K562 (cell line): ENCODE data around the gene SMOC2. TPM values are rescaled to one million over a fixed set of nuclear protein-coding genes. Genes with fewer than 3 reads are reported as not detected.

Source experiments
- ATAC-seq: fragments of 200-7000 bp; cut with Tn5 transposase; 3 replicates; pipeline ENCODE4 v1.9.1; 2020; ENCODE audit warnings: moderate library complexity
- BruUV-seq: library from RNA; stranded (reverse); fragments of 400-500 nt; replicated peaks from 2 replicates; lab custom pipeline; 2021; lab: Mats Ljungman, UMichigan
- CTCF ChIA-PET: fragments of 300-600 bp; formaldehyde crosslinking; extraction: SDS; loops from one replicate; lab custom pipeline; 2021; ENCODE audit warnings: low intra/inter-chr PET ratio; lab: Yijun Ruan, JAX
- POLR2A ChIA-PET: fragments of 300-600, 350-650 bp; sonication (Branson Sonifier 250); formaldehyde crosslinking; extraction: SDS; loops from one replicate; lab custom pipeline; 2021; ENCODE audit warnings: antibody characterized with exemption, inconsistent platforms; lab: Yijun Ruan, JAX
- DNase-seq, 4 experiments: peaks; one replicate each; pipeline versions ENCODE4 v3.0.0 to v3.0.0-alpha.2; 2011 to 2018; ENCODE audit warnings: low spot score in 3 of 4, mixed read lengths in 3 of 4; ENCODE audit errors: extremely low read depth in 1 of 4
- FAIRE-seq: peaks from 2 replicates; lab custom pipeline; 2011; peaks lifted over from hg19 to GRCh38; lab: Jason Lieb, UNC
- H2AFZ ChIP-seq: 2 replicates; pipeline ENCODE4 v1.6.0; 2011; ENCODE audit warnings: low read depth, low read length, control low read depth, inconsistent platforms
- H3K27ac ChIP-seq: fragments of 200-600 bp; 3 replicates; pipeline ENCODE4 v1.8.0; 2011; ENCODE audit warnings: low read depth, mild to moderate bottlenecking, control low read depth, inconsistent platforms, low read length, moderate library complexity, mixed read lengths; ENCODE audit errors: extremely low read depth
- H3K27me3 ChIP-seq, 2 experiments: fragments of 300-600 bp in 1 of 2; 2 replicates in 1 of 2; 3 replicates in 1 of 2; pipeline versions ENCODE4 v1.6.0 to v1.8.0; 2011; ENCODE audit warnings: inconsistent platforms in 2 of 2, low read length in 2 of 2, mild to moderate bottlenecking in 1 of 2, mixed read lengths in 1 of 2, moderate library complexity in 1 of 2; ENCODE audit not compliant: control insufficient read depth in 2 of 2, insufficient read depth in 2 of 2
- H3K36me3 ChIP-seq: fragments of 300-600 bp; 3 replicates; pipeline ENCODE4 v1.8.0; 2011; ENCODE audit warnings: mild to moderate bottlenecking, low read length, inconsistent platforms; ENCODE audit not compliant: control insufficient read depth, insufficient read depth
- H3K4me1 ChIP-seq, 2 experiments: fragments of 200-600 bp in 1 of 2; replicated peaks in 1 of 2; 2 replicates in 1 of 2; 3 replicates in 1 of 2; pipeline versions ENCODE4 v1.5.1 to v1.8.0; 2011; ENCODE audit warnings: inconsistent platforms in 2 of 2, low read length in 2 of 2, mild to moderate bottlenecking in 1 of 2, mixed read lengths in 1 of 2, moderate library complexity in 1 of 2; ENCODE audit not compliant: control insufficient read depth in 2 of 2, insufficient read depth in 2 of 2
- H3K4me2 ChIP-seq: 2 replicates; pipeline ENCODE4 v1.6.1; 2011; ENCODE audit warnings: low read length, control low read depth, inconsistent platforms, mixed read lengths; ENCODE audit not compliant: insufficient read depth
- H3K4me3 ChIP-seq: fragments of 200-600 bp; sonication (generic), shearing (Covaris generic); 2 replicates; pipeline ENCODE4 v1.5.1; 2016; ENCODE audit warnings: control low read depth, inconsistent platforms
- H3K79me2 ChIP-seq: fragments of 200-600 bp; 3 replicates; pipeline ENCODE4 v1.8.0; 2011; ENCODE audit warnings: low read length, inconsistent platforms; ENCODE audit not compliant: control insufficient read depth, insufficient read depth
- H3K9ac ChIP-seq, 2 experiments: 2 replicates each; pipeline versions ENCODE4 v1.6.0 to v1.6.1; 2011; ENCODE audit warnings: low read depth in 2 of 2, low read length in 2 of 2, control low read depth in 1 of 2, inconsistent platforms in 1 of 2, mild to moderate bottlenecking in 1 of 2, mixed read lengths in 1 of 2; ENCODE audit not compliant: insufficient read depth in 1 of 2
- H3K9me1 ChIP-seq: one replicate; pipeline ENCODE4 v1.6.0; 2011; ENCODE audit warnings: inconsistent platforms, mild to moderate bottlenecking, low read length, moderate library complexity; ENCODE audit not compliant: control insufficient read depth, insufficient read depth
- H3K9me3 ChIP-seq: replicated peaks from 2 replicates; pipeline ENCODE4 v1.5.1; 2011; ENCODE audit warnings: low read depth, low read length, inconsistent platforms; ENCODE audit not compliant: control insufficient read depth, insufficient read depth
- H4K20me1 ChIP-seq: replicated peaks from 2 replicates; pipeline ENCODE4 v1.6.1; 2011; ENCODE audit warnings: low read length, inconsistent platforms, mixed read lengths; ENCODE audit not compliant: control insufficient read depth, insufficient read depth
- CXXC5 ChIP-seq: fragments of 250-450 bp; sonication (Bioruptor Pico); IDR thresholded peaks from 2 replicates; pipeline ENCODE4 v1.8.0; 2022; ENCODE audit warnings: inconsistent platforms, mild to moderate bottlenecking, moderate library complexity
- EHMT2 ChIP-seq: fragments of 450-650 bp; IDR thresholded peaks from 2 replicates; pipeline ENCODE4 v1.6.1; 2018; ENCODE audit warnings: antibody characterized with exemption
- JUN ChIP-seq, 2 experiments: sonication (generic) in 1 of 2; formaldehyde crosslinking in 1 of 2; IDR thresholded peaks; 2 replicates each; pipeline versions ENCODE4 v1.6.1 to v1.8.0; 2012 to 2022; ENCODE audit warnings: borderline replicate concordance in 2 of 2, mild to moderate bottlenecking in 2 of 2, improper control_type of control experiment in 1 of 2, low read depth in 1 of 2, low read length in 1 of 2, missing genetic modification reagents in 1 of 2
- MTA2 ChIP-seq: fragments of 450-650 bp; IDR thresholded peaks from 2 replicates; pipeline ENCODE4 v1.6.1; 2016; ENCODE audit warnings: low read depth
- SP2 ChIP-seq: IDR thresholded peaks from 2 replicates; pipeline ENCODE4 v1.6.1; 2011; ENCODE audit warnings: mild to moderate bottlenecking, low read depth, low read length, moderate library complexity; ENCODE audit not compliant: poor library complexity, severe bottlenecking; ENCODE audit errors: extremely low read depth
- WGBS: fragments of 100-300 bp; shearing (Covaris generic); methylation state at CpG from one replicate; pipeline ENCODE4 v1.1.6; 2016; ENCODE audit warnings: low coverage, mixed read lengths; ENCODE audit not compliant: insufficient coverage; ENCODE audit errors: missing lambda C conversion rate; 5-methylcytosine and 5-hydroxymethylcytosine counted together
- in situ Hi-C: fragments of 300-500 bp; cut with MboI; formaldehyde crosslinking; loops from 4 replicates; pipeline ENCODE4 v1.15.0; 2018; ENCODE audit warnings: inconsistent platforms, mixed read lengths
- intact Hi-C: fragments of 100-400 bp; cut with micrococcal nuclease; formaldehyde crosslinking; loops from 2 replicates; pipeline ENCODE4 v1.14.2; 2022
- polyA plus RNA-seq, 8 experiments: library from polyadenylated mRNA; depleted of rRNA in 4 of 8; stranded (reverse) in 5 of 8; unstranded in 3 of 8; fragments of >200 nt; fragmentation: Nextera tagmentation in 2 of 8; fragmentation: Illumina TruSeq in 1 of 8; extraction: Ambion mirVana in 2 of 8; extraction: Trizol in 1 of 8; gene quantifications; 2 replicates each; pipeline versions ENCODE4 v1.2.1 to v1.2.3, GENCODE V29; 2011 to 2014; ENCODE audit warnings: inconsistent platforms in 1 of 8, missing spikeins in 1 of 8
- total RNA-seq, 7 experiments: library from RNA; depleted of rRNA in 6 of 7; stranded (reverse); fragments of >200 nt in 6 of 7; fragmentation: Illumina TruSeq in 2 of 7; extraction: Trizol in 2 of 7; gene quantifications; 2 replicates each; pipeline versions ENCODE4 v1.2.1 to v1.2.3, GENCODE V29; 2011 to 2021; ENCODE audit warnings: low replicate concordance in 1 of 7
- TF ChIP-seq, protein P1 (sequence below): fragments of 250-450 bp; sonication (Bioruptor Pico); IDR thresholded peaks from 2 replicates; pipeline ENCODE4 v1.4.0; 2020

Gene SMOC2
- total and polyA plus RNA-seq, 9 of the 15 experiments (the other 6 are each of a cell fraction or from before 2014, with no cell fraction given): 0.45 to 2.3 (median 1.1) TPM

DNA sequence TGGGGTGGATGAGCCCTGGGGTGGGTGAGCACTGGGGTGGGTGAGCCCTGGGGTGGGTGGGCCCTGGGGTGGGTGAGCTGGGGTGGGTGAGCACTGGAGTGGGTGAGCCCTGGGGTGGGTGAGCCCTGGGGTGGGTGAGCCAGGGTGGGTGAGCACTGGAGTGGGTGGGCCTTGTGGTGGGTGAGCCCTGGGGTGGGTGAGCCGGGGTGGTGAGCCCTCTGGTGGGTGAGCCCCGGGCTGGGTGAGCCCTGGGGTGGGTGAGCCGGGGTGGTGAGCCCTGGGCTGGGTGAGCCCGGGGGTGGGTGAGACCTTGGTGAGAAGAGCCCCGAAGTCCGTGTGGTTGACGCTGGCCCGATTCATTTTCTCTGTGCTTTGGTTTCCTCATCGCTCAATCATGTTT, 18.6 kb downstream of the SMOC2 start:
- Histone ChIP-seq H4K20me1 (no peaks in the 10 kb centered on the region; the same call in 1 of the 2 replicates), H3K4me2 (no peak overlapping the region), H3K4me3 (no peak overlapping the region), H2AFZ (no peak overlapping the region), H3K9me1 (no peaks in the 10 kb centered on the region), H3K79me2 (no peaks in the 10 kb centered on the region), H3K9ac (no peak overlapping the region), H3K9me3 (no peaks in the 10 kb centered on the region), H3K36me3 (no peaks in the 10 kb centered on the region), H3K4me1 (peaks cover 0 to 3% of the 10 kb centered on the region in 2 experiments; a peak in 1 of 5 replicates), H3K27me3 (peaks cover 10 to 50% of the 10 kb centered on the region in 2 experiments; a peak in 4 of 5 replicates), H3K27ac (no peak overlapping the region)
- no peak for TF ChIP-seq JUN (IDR thresholded peaks at IDR 0.05; ENCODE audit: borderline replicate concordance, low read depth, low read length)
- no peak for TF ChIP-seq JUN (CRISPR knock-in tag; IDR thresholded peaks at IDR 0.05; ENCODE audit: borderline replicate concordance)
- TF ChIP-seq MTA2: no peak
- TF ChIP-seq EHMT2: no peak
- TF ChIP-seq, protein P1, sequence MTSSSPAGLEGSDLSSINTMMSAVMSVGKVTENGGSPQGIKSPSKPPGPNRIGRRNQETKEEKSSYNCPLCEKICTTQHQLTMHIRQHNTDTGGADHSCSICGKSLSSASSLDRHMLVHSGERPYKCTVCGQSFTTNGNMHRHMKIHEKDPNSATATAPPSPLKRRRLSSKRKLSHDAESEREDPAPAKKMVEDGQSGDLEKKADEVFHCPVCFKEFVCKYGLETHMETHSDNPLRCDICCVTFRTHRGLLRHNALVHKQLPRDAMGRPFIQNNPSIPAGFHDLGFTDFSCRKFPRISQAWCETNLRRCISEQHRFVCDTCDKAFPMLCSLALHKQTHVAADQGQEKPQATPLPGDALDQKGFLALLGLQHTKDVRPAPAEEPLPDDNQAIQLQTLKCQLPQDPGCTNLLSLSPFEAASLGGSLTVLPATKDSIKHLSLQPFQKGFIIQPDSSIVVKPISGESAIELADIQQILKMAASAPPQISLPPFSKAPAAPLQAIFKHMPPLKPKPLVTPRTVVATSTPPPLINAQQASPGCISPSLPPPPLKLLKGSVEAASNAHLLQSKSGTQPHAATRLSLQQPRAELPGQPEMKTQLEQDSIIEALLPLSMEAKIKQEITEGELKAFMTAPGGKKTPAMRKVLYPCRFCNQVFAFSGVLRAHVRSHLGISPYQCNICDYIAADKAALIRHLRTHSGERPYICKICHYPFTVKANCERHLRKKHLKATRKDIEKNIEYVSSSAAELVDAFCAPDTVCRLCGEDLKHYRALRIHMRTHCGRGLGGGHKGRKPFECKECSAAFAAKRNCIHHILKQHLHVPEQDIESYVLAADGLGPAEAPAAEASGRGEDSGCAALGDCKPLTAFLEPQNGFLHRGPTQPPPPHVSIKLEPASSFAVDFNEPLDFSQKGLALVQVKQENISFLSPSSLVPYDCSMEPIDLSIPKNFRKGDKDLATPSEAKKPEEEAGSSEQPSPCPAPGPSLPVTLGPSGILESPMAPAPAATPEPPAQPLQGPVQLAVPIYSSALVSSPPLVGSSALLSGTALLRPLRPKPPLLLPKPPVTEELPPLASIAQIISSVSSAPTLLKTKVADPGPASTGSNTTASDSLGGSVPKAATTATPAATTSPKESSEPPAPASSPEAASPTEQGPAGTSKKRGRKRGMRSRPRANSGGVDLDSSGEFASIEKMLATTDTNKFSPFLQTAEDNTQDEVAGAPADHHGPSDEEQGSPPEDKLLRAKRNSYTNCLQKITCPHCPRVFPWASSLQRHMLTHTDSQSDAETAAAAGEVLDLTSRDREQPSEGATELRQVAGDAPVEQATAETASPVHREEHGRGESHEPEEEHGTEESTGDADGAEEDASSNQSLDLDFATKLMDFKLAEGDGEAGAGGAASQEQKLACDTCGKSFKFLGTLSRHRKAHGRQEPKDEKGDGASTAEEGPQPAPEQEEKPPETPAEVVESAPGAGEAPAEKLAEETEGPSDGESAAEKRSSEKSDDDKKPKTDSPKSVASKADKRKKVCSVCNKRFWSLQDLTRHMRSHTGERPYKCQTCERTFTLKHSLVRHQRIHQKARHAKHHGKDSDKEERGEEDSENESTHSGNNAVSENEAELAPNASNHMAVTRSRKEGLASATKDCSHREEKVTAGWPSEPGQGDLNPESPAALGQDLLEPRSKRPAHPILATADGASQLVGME (CRISPR knock-in tag): no peak
- TF ChIP-seq CXXC5: no peak
- no peak for TF ChIP-seq SP2
- ChIA-PET CTCF (no interaction called here), POLR2A (no interaction called here)
- DNase-seq (no peak), ATAC-seq (no peak), FAIRE-seq (no peak)
- in situ Hi-C loops (no loop called here), intact Hi-C loops (no loop called here)
- no TSS peak for BruUV-seq
- 17% methylated on average over 9 of the region's 9 CpGs for WGBS
